Stimulated activated naive CD8-positive, alpha-beta T cell treated with anti-CD3 and anti-CD28 coated beads, Interleukin-15, Interleukin-2, amounts not matched to agents 100 U/mL and 50 U/mL, for 24 hours (primary cell): ENCODE results near the gene TBC1D3L.
"Not testable (repeated sequence)": the region's sequence is repeated elsewhere in the genome, so short reads cannot be mapped to it uniquely, and the experiment has no call there.

ENCODE experiments used
- ATAC-seq: fragments of 150-1000 bp; cut with Tn5 transposase; one replicate; pipeline ENCODE4 v1.10.0; 2021
- DNase-seq: peaks from one replicate; pipeline ENCODE4 v3.0.0; 2021

Gene TBC1D3L

DNA sequence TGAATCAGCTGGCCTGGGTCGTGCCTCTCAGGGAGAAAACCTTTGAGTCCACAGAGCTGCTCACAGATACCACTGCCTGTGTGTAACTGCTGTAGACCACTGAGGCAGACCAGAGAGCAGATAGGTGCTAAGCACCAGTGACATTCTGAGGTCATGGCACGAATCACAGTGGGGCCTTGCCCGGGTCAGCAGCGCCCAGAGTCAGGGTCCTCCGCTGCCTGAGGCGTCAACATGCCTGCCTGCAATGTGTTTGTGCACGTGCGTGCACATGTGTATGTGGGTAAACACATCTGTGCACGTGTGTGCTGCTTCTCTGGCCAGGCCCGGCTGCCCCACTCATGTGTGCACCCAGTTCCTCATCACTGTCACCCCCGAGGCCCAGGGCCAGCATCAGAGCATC, at the start of gene TBC1D3L:
TBC1D3L (minus strand) TSS at position 101 of the 400 bp plus-strand sequence. CDS start 1,540 bp downstream, outside the sequence.
- DNase-seq, ATAC-seq: not testable (repeated sequence)

GRCh38 chr17:38003676-38004075, 14.8 kb upstream of the TBC1D3L start, which contains the start of gene TBC1D3D:
Gene TBC1D3D, plus strand, starts transcription at chr17:38003976. Its CDS starts 1,585 bp downstream, at chr17:38005561.
- DNase-seq, ATAC-seq: not testable (repeated sequence)
